ENCODE results near the gene OGG1.

OGG1 gene

DNA sequence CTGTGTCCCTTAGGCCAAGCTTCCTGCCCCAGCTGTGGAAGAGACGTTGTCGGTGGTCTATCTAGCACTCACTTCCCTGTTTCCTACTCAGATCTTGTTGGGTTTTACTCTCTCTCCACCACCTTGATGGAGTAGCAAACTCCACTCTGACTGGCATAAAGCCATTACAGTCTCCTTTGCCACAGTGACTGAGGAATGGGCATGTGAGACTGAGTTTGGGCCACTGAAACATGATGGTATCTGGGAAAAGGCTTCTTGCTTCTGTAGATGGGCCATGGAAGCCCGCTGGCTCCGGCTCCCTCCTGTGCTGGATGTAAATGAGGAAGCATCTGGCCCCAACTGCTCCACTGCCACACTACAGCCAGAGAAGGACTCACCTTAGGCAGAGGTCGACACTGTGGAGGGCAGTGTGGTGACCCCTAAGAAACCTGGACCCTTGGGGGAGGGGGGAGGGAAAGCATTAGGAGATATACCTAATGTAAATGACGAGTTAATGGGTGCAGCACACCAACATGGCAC is 29.4 kb downstream of the OGG1 start:
- TF ChIP-seq, protein P1, sequence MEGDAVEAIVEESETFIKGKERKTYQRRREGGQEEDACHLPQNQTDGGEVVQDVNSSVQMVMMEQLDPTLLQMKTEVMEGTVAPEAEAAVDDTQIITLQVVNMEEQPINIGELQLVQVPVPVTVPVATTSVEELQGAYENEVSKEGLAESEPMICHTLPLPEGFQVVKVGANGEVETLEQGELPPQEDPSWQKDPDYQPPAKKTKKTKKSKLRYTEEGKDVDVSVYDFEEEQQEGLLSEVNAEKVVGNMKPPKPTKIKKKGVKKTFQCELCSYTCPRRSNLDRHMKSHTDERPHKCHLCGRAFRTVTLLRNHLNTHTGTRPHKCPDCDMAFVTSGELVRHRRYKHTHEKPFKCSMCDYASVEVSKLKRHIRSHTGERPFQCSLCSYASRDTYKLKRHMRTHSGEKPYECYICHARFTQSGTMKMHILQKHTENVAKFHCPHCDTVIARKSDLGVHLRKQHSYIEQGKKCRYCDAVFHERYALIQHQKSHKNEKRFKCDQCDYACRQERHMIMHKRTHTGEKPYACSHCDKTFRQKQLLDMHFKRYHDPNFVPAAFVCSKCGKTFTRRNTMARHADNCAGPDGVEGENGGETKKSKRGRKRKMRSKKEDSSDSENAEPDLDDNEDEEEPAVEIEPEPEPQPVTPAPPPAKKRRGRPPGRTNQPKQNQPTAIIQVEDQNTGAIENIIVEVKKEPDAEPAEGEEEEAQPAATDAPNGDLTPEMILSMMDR (conservative IDR thresholded peaks at IDR 0.05; ENCODE audit: low read length) = no peak
- no peak for DNase-seq (ENCODE audit: low read depth)
- H3K4me3 ChIP-seq (ENCODE audit: low read length) = no peak overlapping the region

DNA sequence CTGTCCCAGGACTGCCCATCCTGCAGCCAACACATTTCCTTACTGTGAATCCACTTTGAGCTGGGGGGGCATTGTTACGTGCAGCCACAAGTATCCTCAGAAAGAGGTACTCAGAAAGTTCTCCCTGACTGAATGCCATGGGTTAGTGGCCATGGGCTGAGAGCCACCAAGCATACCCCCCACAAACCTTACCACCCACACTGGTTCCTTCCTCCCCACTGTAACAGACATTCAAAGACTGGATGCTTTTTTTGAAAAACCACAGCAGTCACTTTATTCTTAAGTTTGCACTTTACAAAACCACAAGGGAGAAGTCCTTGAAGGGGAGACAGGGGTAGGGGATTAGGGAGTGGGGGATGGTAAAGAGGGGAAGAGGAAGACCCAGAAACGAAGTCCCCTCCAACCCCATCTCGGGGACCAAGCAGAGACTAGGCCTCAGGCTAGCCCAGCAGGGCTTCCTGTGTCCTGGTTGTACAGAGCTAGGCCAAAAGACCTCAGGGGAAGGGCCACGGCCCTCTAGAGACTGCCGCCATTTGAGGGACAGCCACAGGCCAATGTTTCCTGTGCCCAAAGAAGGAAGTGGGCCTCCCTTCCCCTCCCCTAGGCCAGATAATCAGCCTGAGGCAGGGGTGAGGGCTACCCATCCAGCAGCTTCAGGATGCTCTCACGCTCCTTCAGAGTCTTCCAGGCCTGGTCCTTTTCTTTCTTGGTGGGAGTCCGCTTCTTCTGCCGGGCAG is 30.1 kb downstream of the OGG1 start:
- TF ChIP-seq, protein P1 (conservative IDR thresholded peaks at IDR 0.05; ENCODE audit: low read length) = no peak
- H3K4me3 ChIP-seq (ENCODE audit: low read length) = no peak overlapping the region
- no peak for DNase-seq (ENCODE audit: low read depth)

DNA sequence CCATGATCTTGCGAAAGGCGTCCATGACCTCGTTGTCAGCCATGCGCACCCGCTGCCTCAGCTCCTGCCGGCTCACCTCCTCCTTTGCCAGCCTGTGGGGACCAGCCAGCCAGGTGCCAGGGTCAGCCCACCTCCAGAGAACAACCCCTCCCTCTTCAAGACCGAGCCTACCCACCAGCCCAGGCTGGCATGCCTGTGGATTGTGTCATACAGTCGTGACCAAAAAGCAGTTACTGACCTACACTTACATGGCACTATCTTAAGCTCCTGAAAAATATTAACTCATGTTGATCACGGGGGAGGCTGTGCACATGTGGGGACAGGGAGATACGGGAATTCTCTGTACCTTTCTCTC is 30.7 kb downstream of the OGG1 start:
- no peak for DNase-seq (ENCODE audit: low read depth)
- H3K4me3 ChIP-seq (ENCODE audit: low read length) = no peak overlapping the region
- TF ChIP-seq, protein P1 (conservative IDR thresholded peaks at IDR 0.05; ENCODE audit: low read length) = no peak

DNA sequence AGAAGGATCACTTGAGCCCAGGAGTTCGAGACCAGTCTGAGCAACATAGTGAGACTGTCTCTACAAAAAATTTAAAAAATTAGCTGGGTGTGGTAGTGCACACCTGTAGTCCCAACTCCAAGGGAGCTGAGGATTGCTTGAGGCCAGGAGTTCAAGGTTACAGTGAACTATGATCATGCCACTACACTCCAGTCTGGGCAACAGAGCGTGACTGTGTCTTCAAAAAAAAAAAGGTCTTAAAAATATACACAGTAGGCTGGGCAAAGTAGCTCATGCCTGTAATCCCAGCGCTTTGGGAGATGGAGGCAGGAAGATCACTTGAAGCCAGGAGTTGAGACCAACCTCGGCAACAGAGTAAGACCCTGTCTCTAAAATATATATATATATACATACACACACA is 31.2 kb downstream of the OGG1 start:
- TF ChIP-seq, protein P1 (conservative IDR thresholded peaks at IDR 0.05; ENCODE audit: low read length) = no peak
- no peak for DNase-seq (ENCODE audit: low read depth)
- H3K4me3 ChIP-seq (ENCODE audit: low read length) = no peak overlapping the region

DNA sequence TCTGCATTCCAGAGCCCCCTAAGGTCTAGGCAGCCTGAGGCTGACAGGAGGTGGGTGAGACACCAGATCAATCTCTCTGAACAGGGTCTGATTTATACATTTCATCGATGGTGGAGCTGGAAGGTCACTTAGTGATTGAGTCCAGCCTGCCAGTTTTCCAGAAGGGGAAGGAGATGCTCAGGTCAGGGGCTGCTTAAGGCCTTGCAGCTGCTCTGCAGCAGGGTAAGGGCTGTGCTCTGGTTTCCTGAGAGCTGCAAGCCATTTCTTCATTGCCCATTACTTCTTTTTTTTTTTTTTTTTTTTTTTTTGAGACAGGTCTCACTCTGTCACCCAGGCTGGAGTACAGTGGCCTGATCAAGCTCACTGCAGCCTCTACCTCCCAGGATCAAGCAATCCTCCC is 31.8 kb downstream of the OGG1 start:
- DNase-seq (ENCODE audit: low read depth) = no peak
- H3K4me3 ChIP-seq (ENCODE audit: low read length) = no peak overlapping the region
- TF ChIP-seq, protein P1 (conservative IDR thresholded peaks at IDR 0.05; ENCODE audit: low read length) = no peak

DNA sequence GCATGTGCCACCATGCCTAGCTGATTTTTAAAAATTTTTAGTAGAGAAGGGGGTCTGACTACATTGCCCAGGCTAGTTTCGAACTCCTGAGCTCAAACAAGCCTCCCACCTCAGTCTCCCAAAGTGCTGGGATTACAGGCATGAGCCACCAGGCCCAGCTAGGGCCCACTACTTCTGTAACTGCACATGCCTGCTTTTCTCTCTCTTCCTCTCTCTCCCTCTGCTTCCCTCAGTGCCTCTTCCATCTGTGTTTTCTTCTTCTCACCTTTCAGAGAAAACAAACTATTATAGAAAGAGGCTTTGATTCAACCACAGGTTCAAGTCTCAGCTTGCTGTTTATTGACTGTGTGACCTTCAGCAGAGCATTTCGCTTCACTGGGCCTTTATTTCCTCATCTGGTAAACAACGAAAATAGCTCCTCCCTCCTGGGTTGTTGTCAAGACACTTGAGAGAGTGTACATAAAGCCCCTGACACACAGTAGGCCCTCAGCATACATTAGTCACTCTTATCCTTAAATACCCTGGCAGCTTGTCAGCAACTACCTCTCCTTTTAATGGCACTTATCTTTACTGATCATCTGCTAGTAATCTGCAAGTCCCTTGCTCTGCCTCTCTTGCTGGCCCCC is 32.3 kb downstream of the OGG1 start:
- no peak overlapping the region for H3K4me3 ChIP-seq (ENCODE audit: low read length)
- TF ChIP-seq, protein P1 (conservative IDR thresholded peaks at IDR 0.05; ENCODE audit: low read length) = no peak
- no peak for DNase-seq (ENCODE audit: low read depth)

DNA sequence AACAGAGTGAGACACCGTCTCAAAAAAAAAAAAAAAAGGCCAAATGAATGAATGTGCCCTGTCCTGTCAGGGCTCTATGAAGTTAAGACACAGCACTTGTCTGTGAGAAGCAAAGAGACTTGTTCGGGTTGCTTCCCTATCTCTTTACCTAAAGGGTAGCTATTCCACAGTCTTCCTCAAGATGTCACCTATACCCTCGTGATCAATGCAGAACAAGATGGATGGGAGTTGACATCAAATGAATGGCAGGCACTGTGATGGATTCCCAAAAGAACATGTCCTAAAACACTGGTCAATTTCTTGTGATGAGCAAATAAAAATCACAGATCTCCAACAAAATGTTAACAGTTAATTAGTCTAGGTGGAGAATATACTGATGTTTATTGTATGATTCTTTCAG is 33.0 kb downstream of the OGG1 start:
- no peak for DNase-seq (ENCODE audit: low read depth)
- no peak overlapping the region for H3K4me3 ChIP-seq (ENCODE audit: low read length)
- TF ChIP-seq, protein P1 (conservative IDR thresholded peaks at IDR 0.05; ENCODE audit: low read length) = no peak
